Lower lobe of right lung (tissue), 2 donors: ENCODE results near the gene NKD1. TPM values are rescaled to one million over a fixed set of nuclear protein-coding genes. Genes with fewer than 3 reads are reported as not detected.

ENCODE experiments used
- ATAC-seq, 2 donors: fragments of 200-7000 bp; cut with Tn5 transposase; one replicate each; pipeline ENCODE4 v1.9.1; 2020 to 2022; ENCODE audit warnings: mild to moderate bottlenecking in 2 of 2, moderate library complexity in 2 of 2
- DNase-seq: peaks from one replicate; pipeline ENCODE4 v3.0.0-alpha.2; 2020
- H3K27ac ChIP-seq: fragments of 200-600 bp; one replicate; pipeline ENCODE4 v1.8.0; 2022
- H3K27me3 ChIP-seq: fragments of 200-600 bp; one replicate; pipeline ENCODE4 v1.8.0; 2022; ENCODE audit warnings: low read depth
- H3K36me3 ChIP-seq: fragments of 200-600 bp; one replicate; pipeline ENCODE4 v1.8.0; 2022; ENCODE audit warnings: mild to moderate bottlenecking
- H3K4me1 ChIP-seq: fragments of 200-600 bp; one replicate; pipeline ENCODE4 v1.8.0; 2022
- H3K4me3 ChIP-seq: fragments of 200-600 bp; one replicate; pipeline ENCODE4 v1.8.0; 2022; ENCODE audit warnings: mild to moderate bottlenecking
- H3K9me3 ChIP-seq: fragments of 200-600 bp; one replicate; pipeline ENCODE4 v1.8.0; 2022
- CTCF ChIP-seq: fragments of 200-600 bp; IDR thresholded peaks from one replicate; pipeline ENCODE4 v1.8.0; 2022; ENCODE audit warnings: antibody characterized with exemption, mild to moderate bottlenecking
- intact Hi-C: fragments of 100-400 bp; cut with DNase I; formaldehyde crosslinking; loops from one replicate; pipeline ENCODE4 v1.11.0; 2022
- total RNA-seq: library from RNA; stranded (reverse); fragmentation: NEBNext Ultra II Directional; extraction: Animal tissue kit (Norgen Biotek cat#: 25700); gene quantifications from one replicate; pipeline ENCODE4 v1.2.1, GENCODE V29; 2021
- donor health status: DM: no; HTN: yes; CAD: no; lungs with severe emphysema.

The NKD1 gene
- total RNA-seq, 1 donor from 2014 or later = 30.7 TPM

- no peaks in the 10 kb centered on the region for H3K27me3 ChIP-seq
- DNase-seq = no peak
- H3K27ac ChIP-seq = no peak overlapping the region
- ATAC-seq = no peak
- no peaks in the 10 kb centered on the region for H3K9me3 ChIP-seq
- intact Hi-C loops = no loop called here
- no peak overlapping the region for H3K4me3 ChIP-seq
- no peak for TF ChIP-seq CTCF
- peaks cover 17% of the 10 kb centered on the region for H3K36me3 ChIP-seq
- H3K4me1 ChIP-seq = peaks cover 21% of the 10 kb centered on the region
Observed at GRCh38 chr16:50628156-50628802, 80.1 kb downstream of the NKD1 start.

GRCh38 chr16:50629334-50629733 lies 81.1 kb downstream of the NKD1 start:
- H3K27ac ChIP-seq = no peak overlapping the region
- H3K9me3 ChIP-seq = no peaks in the 10 kb centered on the region
- H3K4me3 ChIP-seq = no peak overlapping the region
- intact Hi-C loops = no loop called here
- H3K27me3 ChIP-seq = no peaks in the 10 kb centered on the region
- peaks cover 19% of the 10 kb centered on the region for H3K36me3 ChIP-seq
- ATAC-seq (no peak), DNase-seq (no peak)
- H3K4me1 ChIP-seq = peaks cover 21% of the 10 kb centered on the region
- no peak for TF ChIP-seq CTCF

GRCh38 chr16:50630394-50631020 lies 82.3 kb downstream of the NKD1 start:
- DNase-seq (no peak), ATAC-seq (no peak)
- no peak for TF ChIP-seq CTCF
- no peaks in the 10 kb centered on the region for H3K9me3 ChIP-seq
- no peak overlapping the region for H3K4me3 ChIP-seq
- peaks cover 21% of the 10 kb centered on the region for H3K4me1 ChIP-seq
- no peak overlapping the region for H3K27ac ChIP-seq
- intact Hi-C loops = no loop called here
- no peaks in the 10 kb centered on the region for H3K27me3 ChIP-seq
- peaks cover 19% of the 10 kb centered on the region for H3K36me3 ChIP-seq

- intact Hi-C loops = no loop called here
- Histone ChIP-seq H3K27me3 (no peaks in the 10 kb centered on the region), H3K4me3 (no peak overlapping the region), H3K4me1 (peaks cover 13% of the 10 kb centered on the region), H3K27ac (no peak overlapping the region), H3K9me3 (no peaks in the 10 kb centered on the region), H3K36me3 (peaks cover 17% of the 10 kb centered on the region)
- TF ChIP-seq CTCF = no peak
- no peak for DNase-seq
- ATAC-seq = no peak
Observed at GRCh38 chr16:50631249-50631984, 83.2 kb downstream of the NKD1 start.

- no peak for TF ChIP-seq CTCF
- intact Hi-C loops = no loop called here
- Histone ChIP-seq H3K36me3 (peaks cover 16% of the 10 kb centered on the region), H3K9me3 (no peaks in the 10 kb centered on the region), H3K27ac (no peak overlapping the region), H3K27me3 (no peaks in the 10 kb centered on the region), H3K4me1 (peaks cover 7% of the 10 kb centered on the region), H3K4me3 (no peak overlapping the region)
- DNase-seq (no peak), ATAC-seq (no peak)
Observed at GRCh38 chr16:50631985-50632576, 83.9 kb downstream of the NKD1 start.
